HCT116 (cell line): ENCODE measurements around the gene GATAD2A. TPM values are rescaled to one million over a fixed set of nuclear protein-coding genes. Genes with fewer than 3 reads are reported as not detected.

Source experiments
- ATAC-seq: fragments of 200-7000 bp; cut with Tn5 transposase; 2 replicates; pipeline ENCODE4 v1.9.1; 2020; ENCODE audit warnings: mild to moderate bottlenecking, moderate library complexity
- BruUV-seq: library from RNA; stranded (reverse); fragments of 400-500 nt; replicated peaks from 2 replicates; lab custom pipeline; 2021; lab: Mats Ljungman, UMichigan
- CTCF ChIA-PET: fragments of 300-600 bp; sonication (Branson Sonifier 250); formaldehyde crosslinking; loops from one replicate; lab custom pipeline; 2021; ENCODE audit warnings: antibody characterized with exemption; lab: Charles Lee
- POLR2A ChIA-PET: fragments of 300-600, 350-600 bp; sonication (Branson Sonifier 250); formaldehyde crosslinking; loops from one replicate; lab custom pipeline; 2021; ENCODE audit warnings: antibody characterized with exemption; lab: Charles Lee
- RAD21 ChIA-PET, 2 experiments: fragments of 300-600 bp; sonication (Branson Sonifier 250); formaldehyde crosslinking; loops; one replicate each; lab custom pipeline; 2023; ENCODE audit warnings: low total read pairs in 2 of 2; ENCODE audit not compliant: uncharacterized antibody in 2 of 2, unreplicated experiment in 2 of 2, low non-redundant PET in 1 of 2; lab: Charles Lee
- DNase-seq: peaks from one replicate; pipeline ENCODE4 v3.0.0-alpha.2; 2010; ENCODE audit warnings: low read depth, low spot score
- H2AFZ ChIP-seq: fragments of 200-600 bp; shearing (Covaris generic), sonication (generic); 2 replicates; pipeline ENCODE4 v1.6.1; 2017; ENCODE audit warnings: low read depth, mixed run types, mixed read lengths, antibody characterized with exemption, low read length; ENCODE audit not compliant: poor library complexity, severe bottlenecking
- H3K27ac ChIP-seq: 2 replicates; pipeline ENCODE4 v1.5.1; 2012; ENCODE audit warnings: low read depth, low read length
- H3K27me3 ChIP-seq: fragments of 200-600 bp; sonication (generic); 2 replicates; pipeline ENCODE4 v1.6.1; 2016; ENCODE audit warnings: mixed run types, low read length, mixed read lengths; ENCODE audit not compliant: insufficient read depth
- H3K36me3 ChIP-seq, 2 experiments: fragments of 200-500 bp in 1 of 2; fragments of 200-600 bp in 1 of 2; sonication (Bioruptor generic) in 1 of 2; sonication (generic) in 1 of 2; 2 replicates each; pipeline versions ENCODE4 v1.5.1 to v1.6.1; 2014 to 2016; ENCODE audit warnings: low read length in 2 of 2, inconsistent platforms in 1 of 2, mixed read lengths in 1 of 2, mixed run types in 1 of 2; ENCODE audit not compliant: insufficient read depth in 2 of 2, control insufficient read depth in 1 of 2
- H3K4me1 ChIP-seq, 2 experiments: fragments of 200-600 bp in 1 of 2; sonication (generic) in 1 of 2; 2 replicates each; pipeline versions ENCODE4 v1.5.1 to v1.6.1; 2012 to 2017; ENCODE audit warnings: low read length in 2 of 2, inconsistent platforms in 1 of 2, mild to moderate bottlenecking in 1 of 2, mixed read lengths in 1 of 2, mixed run types in 1 of 2, moderate library complexity in 1 of 2; ENCODE audit not compliant: insufficient read depth in 2 of 2, control insufficient read depth in 1 of 2
- H3K4me2 ChIP-seq: fragments of 200-600 bp; sonication (generic); 2 replicates; pipeline ENCODE4 v1.6.1; 2017; ENCODE audit warnings: mixed run types, low read length, mixed read lengths
- H3K4me3 ChIP-seq, 2 experiments: fragments of 200-600 bp in 1 of 2; sonication (generic) in 1 of 2; replicated peaks in 1 of 2; 2 replicates each; pipeline ENCODE4 v1.5.1; 2011 to 2016; ENCODE audit warnings: low read length in 2 of 2, control low read depth in 1 of 2, low read depth in 1 of 2, mild to moderate bottlenecking in 1 of 2, mixed read lengths in 1 of 2, mixed run types in 1 of 2
- H3K79me2 ChIP-seq: fragments of 200-600 bp; sonication (generic); 2 replicates; pipeline ENCODE4 v1.6.1; 2017; ENCODE audit warnings: mild to moderate bottlenecking, mixed run types, low read length, moderate library complexity, mixed read lengths; ENCODE audit not compliant: insufficient read depth
- H3K9ac ChIP-seq: fragments of 200-600 bp; sonication (generic); 2 replicates; pipeline ENCODE4 v1.6.1; 2016; ENCODE audit warnings: low read length, mixed read lengths
- H3K9me2 ChIP-seq: fragments of 200-600 bp; sonication (generic), shearing (Covaris generic); 2 replicates; pipeline ENCODE4 v1.6.1; 2017; ENCODE audit warnings: mixed run types, mild to moderate bottlenecking, moderate library complexity; ENCODE audit not compliant: insufficient read depth
- H3K9me3 ChIP-seq, 2 experiments: fragments of 200-500 bp in 1 of 2; fragments of 200-600 bp in 1 of 2; sonication (Bioruptor generic) in 1 of 2; sonication (generic) in 1 of 2; 2 replicates each; pipeline ENCODE4 v1.6.1; 2014 to 2017; ENCODE audit warnings: low read length in 2 of 2, mixed read lengths in 2 of 2, inconsistent platforms in 1 of 2, low read depth in 1 of 2, mild to moderate bottlenecking in 1 of 2, mixed run types in 1 of 2, moderate library complexity in 1 of 2; ENCODE audit not compliant: control insufficient read depth in 1 of 2, insufficient read depth in 1 of 2
- H4K20me1 ChIP-seq: fragments of 200-600 bp; sonication (generic), shearing (Covaris generic); 2 replicates; pipeline ENCODE4 v1.6.1; 2017; ENCODE audit warnings: mixed run types, mild to moderate bottlenecking, moderate library complexity; ENCODE audit not compliant: insufficient read depth
- CTCF ChIP-seq, 3 experiments: fragments of 200-600 bp in 1 of 3; sonication (generic) in 1 of 3; IDR thresholded peaks in 2 of 3; conservative IDR thresholded peaks in 1 of 3; 2 replicates each; pipeline ENCODE4 v1.5.1; 2012 to 2017; ENCODE audit warnings: low read depth in 2 of 3, low read length in 2 of 3, antibody characterized with exemption in 1 of 3, borderline replicate concordance in 1 of 3, control low read depth in 1 of 3, mild to moderate bottlenecking in 1 of 3, mixed read lengths in 1 of 3, mixed run types in 1 of 3, moderate library complexity in 1 of 3; ENCODE audit not compliant: insufficient read depth in 1 of 3
- RAD21 ChIP-seq: IDR thresholded peaks from 2 replicates; pipeline ENCODE4 v1.6.1; 2012; ENCODE audit warnings: low read depth, mild to moderate bottlenecking
- REST ChIP-seq: IDR thresholded peaks from 2 replicates; pipeline ENCODE4 v1.6.1; 2012; ENCODE audit warnings: low read depth
- TCF7L2 ChIP-seq: IDR thresholded peaks from 2 replicates; pipeline ENCODE4 v1.7.0; 2011; ENCODE audit warnings: borderline replicate concordance, inconsistent platforms; ENCODE audit not compliant: insufficient read depth, insufficient read length; ENCODE audit errors: extremely low read depth
- intact Hi-C: fragments of 100-400 bp; cut with micrococcal nuclease; formaldehyde crosslinking; loops from 2 replicates; pipeline ENCODE4 v1.10.0; 2022
- total RNA-seq: library from RNA; stranded (reverse); gene quantifications from one replicate; pipeline ENCODE4 v1.2.1, GENCODE V29; 2021; ENCODE audit not compliant: unreplicated experiment

GATAD2A gene
- total RNA-seq, 1 experiment from 2014 or later = 130 TPM

- RAD21 ChIA-PET = interaction anchor here (0.6 to 1.4 kb wide), 2 partner anchors 123 to 124 kb away, joined by 3 to 5 read pairs; no protein-coding TSS in a partner anchor
- no TSS peak for BruUV-seq
- H3K27ac ChIP-seq = peak overlapping the region; percentile 72
Measured at GRCh38 chr19:19490214-19490968, 84.9 kb downstream of the GATAD2A start.

More at GRCh38 chr19:19490214-19490968, 84.9 kb downstream of the GATAD2A start:
- TF ChIP-seq CTCF (IDR thresholded peaks at IDR 0.05 in 2 of 3, conservative IDR thresholded peaks at IDR 0.05 in 1 of 3; ENCODE audit: borderline replicate concordance in 1 of 3, insufficient read depth in 1 of 3, low read depth in 2 of 3, low read length in 2 of 3) (peak; percentile 74 to 79 (median 79); a peak in 5 of 6 replicates), REST (no peak), RAD21 (peak; percentile 88), TCF7L2 (no peak)
- TF ChIP-seq, all 23 proteins: peak for 2
- H2AFZ ChIP-seq = no peak overlapping the region
- no peaks in the 10 kb centered on the region for H3K9me2 ChIP-seq
- POLR2A ChIA-PET = interaction anchor here (1.2 to 2.2 kb wide), 2 partner anchors 124 to 126 kb away, joined by 4 to 10 read pairs; no protein-coding TSS in a partner anchor
- intact Hi-C loops = loop anchor here (1.0 to 5.0 kb wide), 2 partner anchors 123 to 343 kb away; no protein-coding TSS in a partner anchor
- DNase-seq = peak; percentile 56
- H4K20me1 ChIP-seq = peaks cover 10% of the 10 kb centered on the region; the same call in 1 of the 2 replicates
- peaks cover 19 to 43% of the 10 kb centered on the region in 2 experiments for H3K4me1 ChIP-seq
- no peaks in the 10 kb centered on the region for H3K27me3 ChIP-seq
- peak overlapping the region; percentile 62; the same call in 1 of the 2 replicates for H3K4me2 ChIP-seq
- H3K4me3 ChIP-seq = no peak overlapping the region
- no peaks in the 10 kb centered on the region for H3K9me3 ChIP-seq
- H3K79me2 ChIP-seq = peaks cover 90% of the 10 kb centered on the region
- ATAC-seq = peak; percentile 47
- CTCF ChIA-PET = interaction anchor here (0.6 to 3.2 kb wide), 16 partner anchors 9 to 349 kb away, joined by 3 to 40 read pairs (median 4); partner anchors contain the start of genes GATAD2A and NDUFA13
- H3K9ac ChIP-seq = peak overlapping the region; percentile 21; the same call in 1 of the 2 replicates
- peaks cover 14 to 21% of the 10 kb centered on the region in 2 experiments; a peak in 3 of 4 replicates for H3K36me3 ChIP-seq
